NOMO-1 (cell line): ENCODE results near the gene TMEM25.
A peak's percentile ranks its signal among the peaks of the same experiment; 100 is the strongest.
"Not testable (repeated sequence)": the region's sequence is repeated elsewhere in the genome, so short reads cannot be mapped to it uniquely, and the experiment has no call there.

Source experiments
- DNase-seq, 2 experiments: peaks; one replicate each; lab custom pipeline; 2025; ENCODE audit not compliant: unreplicated experiment in 2 of 2; lab: John Stamatoyannopoulos, UW

TMEM25 gene

DNA sequence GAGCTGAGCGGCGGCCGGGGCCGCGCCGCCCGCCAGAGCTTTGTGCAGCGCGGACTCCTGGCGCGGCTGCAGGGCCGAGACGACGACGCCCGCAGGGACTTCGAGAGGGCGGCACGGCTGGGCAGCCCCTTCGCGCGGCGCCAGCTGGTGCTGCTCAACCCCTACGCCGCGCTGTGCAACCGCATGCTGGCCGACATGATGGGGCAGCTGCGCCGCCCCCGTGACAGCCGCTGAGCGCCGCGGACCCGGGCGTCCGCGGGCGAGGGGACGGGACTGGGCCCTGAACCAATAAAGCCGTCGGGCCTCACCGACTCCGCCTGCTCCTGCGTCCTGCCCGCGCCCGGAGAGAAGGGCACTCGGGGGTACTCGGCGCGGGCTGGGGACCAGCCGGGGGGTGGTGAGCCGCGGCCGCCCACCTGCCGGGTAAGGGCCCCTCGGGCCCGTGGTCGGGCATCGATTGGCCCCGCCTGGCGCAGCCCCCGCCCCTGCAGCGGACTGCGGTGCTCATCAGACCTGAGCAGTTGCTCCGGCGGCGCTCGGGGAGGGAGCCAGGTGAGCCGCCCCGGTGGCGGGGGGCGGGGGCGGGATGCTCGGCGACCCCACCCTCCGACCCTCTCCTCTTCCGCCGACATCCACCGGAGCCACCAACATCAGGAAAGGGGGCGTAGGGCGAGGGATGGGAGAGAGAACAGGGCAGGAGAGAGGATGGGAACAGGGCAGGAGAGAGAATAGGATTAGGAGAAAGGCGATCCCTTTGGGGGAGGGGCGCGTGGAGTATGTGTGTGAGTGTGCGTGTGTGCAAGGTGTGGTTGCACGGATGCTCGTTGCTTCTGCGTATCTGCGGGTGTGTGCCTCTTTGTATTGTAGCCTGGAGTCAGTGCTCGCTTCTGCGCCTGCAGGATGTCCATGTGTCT lies at the start of gene TMEM25:
TMEM25 (plus strand) TSS at position 510 of the 914 bp plus-strand sequence. CDS start 610 bp downstream, outside the sequence.
- DNase-seq, result peak; percentile 45 to 59

DNA sequence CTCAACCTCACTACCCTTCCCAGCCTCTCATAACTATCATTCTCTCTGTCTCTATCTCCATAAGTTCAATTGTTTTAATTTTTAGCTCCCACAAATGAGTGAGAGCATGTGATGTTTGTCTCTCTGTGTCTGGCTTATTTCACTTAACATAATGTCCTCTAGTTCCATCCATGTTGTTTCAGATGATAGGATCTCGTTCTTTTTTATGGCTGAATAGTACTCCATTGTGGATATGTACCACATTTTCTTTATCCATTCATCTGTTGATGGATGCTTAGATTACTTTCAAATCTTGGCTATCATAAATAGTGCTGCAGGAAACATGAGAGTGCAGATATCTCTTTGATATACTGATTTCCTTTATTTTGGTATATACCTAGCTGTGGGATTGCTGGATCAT lies 49.8 kb upstream of the TMEM25 start:
- not testable (repeated sequence) for DNase-seq

DNA sequence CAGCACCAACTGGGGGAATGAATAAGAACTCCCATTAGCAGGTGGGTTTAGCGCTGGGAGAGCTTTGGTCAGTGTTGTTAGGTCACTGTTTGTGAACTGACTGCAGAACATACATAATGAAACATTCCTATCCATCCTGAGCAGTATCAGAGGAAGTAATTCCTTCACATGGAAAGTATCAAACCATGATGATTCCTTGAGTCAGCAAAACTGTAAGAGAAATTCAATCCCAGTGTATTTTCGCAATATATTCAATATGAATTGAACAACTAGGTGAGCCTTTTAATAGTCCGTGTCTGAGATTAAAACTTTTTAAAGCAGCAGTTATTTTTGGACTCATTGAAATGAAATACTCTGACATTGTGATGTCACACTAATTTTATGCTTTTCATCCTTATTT lies 46.6 kb upstream of the TMEM25 start:
- DNase-seq, result no peak

DNA sequence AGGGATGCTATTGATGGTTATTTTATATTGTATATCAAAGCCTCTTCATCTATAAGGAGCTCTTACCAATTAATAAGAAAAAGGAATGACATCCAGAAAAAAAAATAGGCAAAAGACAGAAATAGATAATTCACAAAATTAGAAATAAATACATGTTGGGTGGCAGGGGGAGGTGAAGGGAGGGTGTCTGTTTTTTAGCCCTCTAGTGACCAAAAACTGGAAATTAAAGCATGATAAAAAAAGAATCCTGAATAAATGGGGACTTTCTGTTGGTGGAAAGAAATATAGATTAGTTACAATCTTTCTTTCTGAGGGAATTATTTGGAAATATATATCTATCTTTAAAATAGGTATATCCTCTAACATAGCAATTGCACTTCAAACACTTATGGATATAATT lies 45.7 kb upstream of the TMEM25 start:
- peak in 1 of 2 experiments; percentile 2 for DNase-seq

DNA sequence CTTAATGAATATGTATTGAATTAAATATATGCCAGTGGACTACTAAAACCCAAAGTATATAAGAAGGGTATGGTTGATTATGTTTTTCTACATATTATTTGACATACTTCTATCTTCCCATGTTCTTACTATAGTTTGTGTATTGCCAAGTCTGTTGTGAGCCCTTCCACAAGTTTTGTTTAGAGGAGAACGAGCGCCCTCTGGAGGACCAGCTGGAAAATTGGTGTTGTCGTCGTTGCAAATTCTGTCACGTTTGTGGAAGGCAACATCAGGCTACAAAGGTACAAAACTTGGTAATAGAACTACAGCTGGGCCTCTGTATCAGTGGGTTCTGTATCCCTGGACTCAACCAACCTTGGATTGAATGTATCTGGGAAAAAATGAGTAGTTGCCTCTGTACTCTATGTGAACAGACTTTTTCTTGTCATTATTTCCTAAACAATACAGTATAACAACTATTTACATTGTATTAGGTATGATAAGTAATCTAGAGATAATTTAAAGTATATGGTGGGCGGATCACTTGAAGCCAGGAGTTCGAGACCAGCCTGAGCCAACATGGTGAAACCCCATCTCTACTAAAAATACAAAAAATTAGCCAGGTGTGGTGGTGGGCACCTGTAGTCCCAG lies 42.4 kb upstream of the TMEM25 start:
- DNase-seq, result peak; percentile 49 to 70

DNA sequence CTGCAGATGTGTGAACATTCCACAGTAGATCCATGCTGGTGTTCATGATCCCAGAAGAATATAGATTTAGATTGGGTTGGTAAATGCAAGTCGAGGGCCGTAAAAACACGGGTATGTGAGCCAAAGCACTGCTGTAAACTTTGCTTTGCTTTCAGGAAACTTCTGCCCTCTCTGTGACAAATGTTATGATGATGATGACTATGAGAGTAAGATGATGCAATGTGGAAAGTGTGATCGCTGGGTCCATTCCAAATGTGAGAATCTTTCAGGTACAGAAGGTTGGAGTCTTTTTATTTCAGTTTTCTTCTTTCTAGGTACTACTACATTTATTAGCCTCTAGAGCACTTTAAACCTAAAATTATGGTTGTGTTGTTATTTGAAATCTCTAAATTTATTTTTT lies 40.0 kb upstream of the TMEM25 start:
- DNase-seq, result peak in 1 of 2 experiments; percentile 0

DNA sequence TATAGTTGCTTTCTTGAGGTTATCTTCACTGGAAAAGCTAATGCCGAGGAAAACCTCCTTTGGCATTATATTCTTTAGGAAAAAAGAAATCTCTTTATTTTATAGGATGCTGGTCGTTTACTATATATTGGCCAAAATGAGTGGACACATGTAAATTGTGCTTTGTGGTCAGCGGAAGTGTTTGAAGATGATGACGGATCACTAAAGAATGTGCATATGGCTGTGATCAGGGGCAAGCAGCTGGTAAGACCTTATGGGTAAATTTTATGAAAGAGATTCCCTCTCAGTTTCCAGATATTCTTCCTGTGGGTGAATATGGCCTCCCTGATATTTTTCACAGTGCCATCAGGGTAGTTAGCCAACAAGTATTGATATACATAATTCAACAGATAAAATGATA lies 33.2 kb upstream of the TMEM25 start:
- DNase-seq, result no peak

DNA sequence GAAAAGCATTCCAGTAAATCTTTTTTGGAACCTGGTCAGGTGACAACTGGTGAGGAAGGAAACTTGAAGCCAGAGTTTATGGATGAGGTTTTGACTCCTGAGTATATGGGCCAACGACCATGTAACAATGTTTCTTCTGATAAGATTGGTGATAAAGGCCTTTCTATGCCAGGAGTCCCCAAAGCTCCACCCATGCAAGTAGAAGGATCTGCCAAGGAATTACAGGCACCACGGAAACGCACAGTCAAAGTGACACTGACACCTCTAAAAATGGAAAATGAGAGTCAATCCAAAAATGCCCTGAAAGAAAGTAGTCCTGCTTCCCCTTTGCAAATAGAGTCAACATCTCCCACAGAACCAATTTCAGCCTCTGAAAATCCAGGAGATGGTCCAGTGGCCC lies 27.8 kb upstream of the TMEM25 start:
- DNase-seq, result no peak

DNA sequence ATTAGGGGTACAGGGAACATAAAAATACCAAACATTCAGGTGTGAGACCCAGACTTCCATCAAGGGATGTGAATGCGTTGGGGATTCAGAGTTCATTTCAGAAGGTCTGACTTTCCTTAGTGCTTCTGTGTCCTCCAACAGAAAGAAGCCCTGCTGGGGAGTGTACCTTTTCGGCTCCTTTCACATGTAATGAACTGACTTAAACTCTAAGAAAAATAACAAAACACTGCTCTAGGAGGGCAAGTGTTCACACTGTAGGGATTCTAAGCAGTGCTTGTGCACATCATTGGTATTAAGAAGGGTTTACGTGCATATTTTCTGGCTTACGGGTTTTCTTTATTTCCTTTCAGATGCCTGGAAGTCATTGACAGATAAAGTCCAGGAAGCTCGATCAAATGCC lies 19.4 kb upstream of the TMEM25 start:
- no peak for DNase-seq

DNA sequence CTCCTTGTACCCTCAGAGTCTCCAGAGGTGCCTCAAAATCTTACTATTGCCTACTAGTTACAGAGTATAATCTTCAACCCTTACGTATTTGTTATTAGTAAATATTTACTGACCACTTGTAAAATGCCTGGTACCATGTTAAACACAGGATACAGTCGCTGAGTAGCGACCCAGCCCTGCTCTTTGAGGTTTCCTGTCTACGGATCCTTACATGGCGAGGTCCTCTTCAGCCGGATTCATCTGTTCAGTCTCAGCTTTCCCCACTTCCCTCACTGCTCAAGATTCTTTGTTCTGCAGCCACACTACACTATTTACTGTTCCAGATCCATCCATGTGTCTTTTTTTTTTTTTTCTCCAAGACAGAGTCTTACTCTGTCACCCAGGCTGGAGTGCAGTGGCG lies 16.9 kb upstream of the TMEM25 start:
- no peak for DNase-seq

DNA sequence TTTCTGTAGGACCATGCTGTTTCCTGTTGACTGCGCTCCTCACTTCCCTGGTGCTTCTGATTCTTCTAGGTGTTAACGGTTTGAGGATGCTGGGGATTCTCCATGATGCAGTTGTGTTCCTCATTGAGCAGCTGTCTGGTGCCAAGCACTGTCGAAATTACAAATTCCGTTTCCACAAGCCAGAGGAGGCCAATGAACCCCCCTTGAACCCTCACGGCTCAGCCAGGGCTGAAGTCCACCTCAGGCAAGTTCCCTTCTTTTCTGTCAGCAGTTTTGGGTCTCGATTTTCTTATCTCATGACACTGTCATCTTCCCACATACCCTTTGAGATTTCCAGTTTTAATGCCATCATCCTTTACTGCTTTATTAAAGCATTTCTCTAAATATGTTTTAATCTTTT lies 11.4 kb upstream of the TMEM25 start:
- DNase-seq, result no peak

DNA sequence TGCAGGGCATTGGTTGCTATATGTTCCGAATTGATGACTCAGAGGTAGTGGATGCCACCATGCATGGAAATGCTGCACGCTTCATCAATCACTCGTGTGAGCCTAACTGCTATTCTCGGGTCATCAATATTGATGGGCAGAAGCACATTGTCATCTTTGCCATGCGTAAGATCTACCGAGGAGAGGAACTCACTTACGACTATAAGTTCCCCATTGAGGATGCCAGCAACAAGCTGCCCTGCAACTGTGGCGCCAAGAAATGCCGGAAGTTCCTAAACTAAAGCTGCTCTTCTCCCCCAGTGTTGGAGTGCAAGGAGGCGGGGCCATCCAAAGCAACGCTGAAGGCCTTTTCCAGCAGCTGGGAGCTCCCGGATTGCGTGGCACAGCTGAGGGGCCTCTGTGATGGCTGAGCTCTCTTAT lies 9.1 kb upstream of the TMEM25 start:
- peak; percentile 35 to 50 for DNase-seq

DNA sequence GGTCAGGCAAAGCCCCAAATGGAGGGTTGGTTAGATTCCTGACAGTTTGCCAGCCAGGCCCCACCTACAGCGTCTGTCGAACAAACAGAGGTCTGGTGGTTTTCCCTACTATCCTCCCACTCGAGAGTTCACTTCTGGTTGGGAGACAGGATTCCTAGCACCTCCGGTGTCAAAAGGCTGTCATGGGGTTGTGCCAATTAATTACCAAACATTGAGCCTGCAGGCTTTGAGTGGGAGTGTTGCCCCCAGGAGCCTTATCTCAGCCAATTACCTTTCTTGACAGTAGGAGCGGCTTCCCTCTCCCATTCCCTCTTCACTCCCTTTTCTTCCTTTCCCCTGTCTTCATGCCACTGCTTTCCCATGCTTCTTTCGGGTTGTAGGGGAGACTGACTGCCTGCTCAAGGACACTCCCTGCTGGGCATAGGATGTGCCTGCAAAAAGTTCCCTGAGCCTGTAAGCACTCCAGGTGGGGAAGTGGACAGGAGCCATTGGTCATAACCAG lies 8.4 kb upstream of the TMEM25 start:
- DNase-seq, result no peak

DNA sequence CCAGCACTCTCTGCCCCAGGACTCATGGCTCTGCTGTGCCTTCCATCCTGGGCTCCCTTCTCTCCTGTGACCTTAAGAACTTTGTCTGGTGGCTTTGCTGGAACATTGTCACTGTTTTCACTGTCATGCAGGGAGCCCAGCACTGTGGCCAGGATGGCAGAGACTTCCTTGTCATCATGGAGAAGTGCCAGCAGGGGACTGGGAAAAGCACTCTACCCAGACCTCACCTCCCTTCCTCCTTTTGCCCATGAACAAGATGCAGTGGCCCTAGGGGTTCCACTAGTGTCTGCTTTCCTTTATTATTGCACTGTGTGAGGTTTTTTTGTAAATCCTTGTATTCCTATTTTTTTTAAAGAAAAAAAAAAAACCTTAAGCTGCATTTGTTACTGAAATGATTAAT lies 6.6 kb upstream of the TMEM25 start:
- DNase-seq, result no peak

DNA sequence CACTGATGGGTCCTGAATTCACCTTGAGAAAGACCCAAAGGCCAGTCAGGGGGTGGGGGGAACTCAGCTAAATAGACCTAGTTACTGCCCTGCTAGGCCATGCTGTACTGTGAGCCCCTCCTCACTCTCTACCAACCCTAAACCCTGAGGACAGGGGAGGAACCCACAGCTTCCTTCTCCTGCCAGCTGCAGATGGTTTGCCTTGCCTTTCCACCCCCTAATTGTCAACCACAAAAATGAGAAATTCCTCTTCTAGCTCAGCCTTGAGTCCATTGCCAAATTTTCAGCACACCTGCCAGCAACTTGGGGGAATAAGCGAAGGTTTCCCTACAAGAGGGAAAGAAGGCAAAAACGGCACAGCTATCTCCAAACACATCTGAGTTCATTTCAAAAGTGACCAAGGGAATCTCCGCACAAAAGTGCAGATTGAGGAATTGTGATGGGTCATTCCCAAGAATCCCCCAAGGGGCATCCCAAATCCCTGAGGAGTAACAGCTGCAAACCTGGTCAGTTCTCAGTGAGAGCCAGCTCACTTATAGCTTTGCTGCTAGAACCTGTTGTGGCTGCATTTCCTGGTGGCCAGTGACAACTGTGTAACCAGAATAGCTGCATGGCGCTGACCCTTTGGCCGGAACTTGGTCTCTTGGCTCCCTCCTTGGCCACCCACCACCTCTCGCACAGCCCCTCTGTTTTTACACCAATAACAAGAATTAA lies 6.1 kb upstream of the TMEM25 start:
- DNase-seq, result peak; percentile 40 to 44

DNA sequence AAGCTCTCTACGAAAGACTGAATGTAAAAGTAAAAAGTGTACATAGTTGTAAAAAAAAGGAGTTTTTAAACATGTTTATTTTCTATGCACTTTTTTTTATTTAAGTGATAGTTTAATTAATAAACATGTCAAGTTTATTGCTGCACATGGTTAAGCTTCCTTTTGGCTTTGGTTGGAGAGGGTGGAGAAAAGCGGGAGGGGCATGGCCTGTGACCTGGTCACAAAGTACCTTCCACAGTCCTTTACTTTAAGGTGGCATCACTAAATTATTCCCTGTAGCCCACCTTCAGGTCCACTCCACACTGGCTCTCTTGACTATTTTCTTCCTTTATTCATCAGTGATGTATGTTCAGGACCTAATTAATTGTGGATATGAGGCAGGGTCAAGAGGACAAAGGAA lies 4.3 kb upstream of the TMEM25 start:
- DNase-seq, result no peak

DNA sequence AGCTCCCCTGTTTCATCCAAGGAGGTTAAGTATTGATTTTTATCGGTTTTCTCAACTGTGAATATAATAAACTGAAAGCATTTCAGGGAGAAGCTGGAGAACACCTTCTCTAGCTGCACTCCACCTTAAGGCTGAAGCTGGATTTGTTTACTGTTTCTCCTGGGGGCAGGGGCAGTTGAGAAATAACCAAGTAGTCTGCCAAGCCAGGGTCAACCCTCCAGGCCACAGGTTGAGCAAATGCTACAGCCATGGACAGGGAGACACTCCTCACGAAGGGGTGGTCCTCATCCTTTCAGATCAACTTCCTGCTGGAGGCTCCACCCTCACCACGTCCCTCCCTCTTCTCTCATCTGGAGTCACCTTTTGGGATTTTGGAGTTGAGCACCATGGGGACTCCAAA lies 3.9 kb upstream of the TMEM25 start, which contains the start of gene TTC36:
TTC36 (plus strand) TSS at position 366 of the 400 bp plus-strand sequence; CDS start at position 387, 21 bp downstream.
- no peak for DNase-seq

DNA sequence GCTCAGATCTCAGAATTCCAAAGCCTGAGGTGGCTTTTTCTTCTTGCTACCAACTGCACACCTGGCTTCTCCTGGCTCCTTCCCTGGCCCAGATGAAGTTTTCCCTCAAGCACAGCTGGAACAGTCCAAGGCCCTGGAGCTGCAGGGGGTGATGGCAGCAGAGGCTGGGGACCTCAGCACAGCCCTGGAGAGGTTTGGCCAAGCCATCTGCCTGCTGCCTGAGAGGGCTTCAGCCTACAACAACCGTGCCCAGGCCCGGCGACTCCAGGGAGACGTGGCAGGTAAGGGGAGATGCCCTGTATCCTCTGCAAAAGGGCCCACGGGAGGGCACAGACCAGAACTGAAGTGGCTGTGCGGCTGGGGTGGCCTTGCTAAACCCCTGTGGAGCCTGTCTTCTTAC lies 2.5 kb upstream of the TMEM25 start:
- DNase-seq, result no peak

DNA sequence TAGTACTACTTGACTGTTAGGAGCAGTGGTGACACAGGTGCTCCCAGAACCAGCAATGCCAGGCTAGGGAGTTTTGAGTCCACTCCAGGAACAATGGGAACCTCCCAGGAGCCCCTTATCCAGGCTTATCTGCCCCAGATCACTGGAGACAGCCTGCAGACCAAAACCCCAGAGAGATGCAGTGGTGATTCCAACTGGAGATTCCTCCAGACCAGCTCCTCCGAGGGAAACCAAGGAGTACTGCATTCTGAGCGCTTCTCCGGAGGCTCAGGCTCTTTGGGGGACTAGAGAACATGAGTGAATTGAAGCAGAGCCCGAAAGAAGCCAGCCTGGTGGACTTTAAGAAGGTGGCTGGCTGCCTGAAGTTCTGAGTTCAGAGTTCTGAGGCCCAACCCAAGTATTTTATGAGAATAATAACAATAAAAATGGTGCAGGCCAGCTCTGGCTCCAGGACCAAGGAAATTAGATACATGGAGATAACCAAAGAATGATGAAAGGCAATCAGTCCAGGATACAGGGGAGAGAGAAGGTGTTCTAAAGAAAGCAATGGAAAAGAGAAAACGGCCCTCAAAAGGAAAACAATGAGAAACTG lies 1.3 kb upstream of the TMEM25 start:
- DNase-seq, result no peak

DNA sequence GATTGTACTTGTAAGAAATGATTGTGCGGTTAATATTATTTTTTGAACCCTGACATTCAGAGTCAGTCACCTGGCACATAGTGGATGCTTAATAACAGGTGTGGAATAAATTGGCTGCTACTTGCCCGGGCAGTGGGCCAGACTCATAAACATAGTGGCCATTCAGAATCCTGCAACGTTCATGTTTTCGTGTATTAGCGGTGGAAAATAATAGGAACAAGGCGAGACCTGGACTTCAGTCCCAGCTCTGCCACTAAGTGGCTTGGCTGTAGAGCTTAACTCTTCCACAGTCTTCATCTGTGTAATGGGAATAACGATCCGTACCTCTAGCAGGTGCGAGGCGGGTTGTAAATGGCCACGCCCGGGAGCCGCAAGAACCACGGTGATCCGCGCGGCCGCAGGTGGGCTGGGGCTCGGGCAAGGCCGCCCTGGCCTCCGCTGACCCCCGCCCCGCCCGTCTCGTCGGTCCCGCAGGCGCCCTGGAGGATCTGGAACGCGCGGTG lies 761 bp upstream of the TMEM25 start:
- no peak for DNase-seq
